ENCODE measurements around the gene HNRNPUL2.
"Not testable (repeated sequence)": the region's sequence is repeated elsewhere in the genome, so short reads cannot be mapped to it uniquely, and the experiment has no call there.

HNRNPUL2 gene

GRCh38 chr11:62726156-62726914 lies 922 bp downstream of the HNRNPUL2 start:
- no peak for DNase-seq

- no peak for DNase-seq
Measured at GRCh38 chr11:62725646-62726045, 1.6 kb downstream of the HNRNPUL2 start.

- no peak for DNase-seq
Measured at GRCh38 chr11:62724171-62724570, 3.1 kb downstream of the HNRNPUL2 start.

GRCh38 chr11:62721994-62722393 lies 5.3 kb downstream of the HNRNPUL2 start:
- peak; percentile 53 for DNase-seq

GRCh38 chr11:62719302-62719978 lies 7.8 kb downstream of the HNRNPUL2 start:
- DNase-seq, result no peak

GRCh38 chr11:62716816-62717215 lies 10.4 kb downstream of the HNRNPUL2 start:
- no peak for DNase-seq

- DNase-seq, result no peak
Measured at GRCh38 chr11:62716206-62716605, 11.1 kb downstream of the HNRNPUL2 start.

GRCh38 chr11:62715150-62716130 lies 11.8 kb downstream of the HNRNPUL2 start:
- DNase-seq, result no peak

- no peak for DNase-seq
Measured at GRCh38 chr11:62713343-62713742, 13.9 kb downstream of the HNRNPUL2 start.

GRCh38 chr11:62712861-62713260 lies 14.4 kb downstream of the HNRNPUL2 start:
- no peak for DNase-seq

GRCh38 chr11:62712276-62712812 lies 14.9 kb downstream of the HNRNPUL2 start:
- DNase-seq, result no peak

- DNase-seq, result peak; percentile 14
Measured at GRCh38 chr11:62710001-62710345, 17.3 kb downstream of the HNRNPUL2 start.

- DNase-seq, result peak; percentile 98
Measured at GRCh38 chr11:62709247-62710000, 17.8 kb downstream of the HNRNPUL2 start.

- DNase-seq, result no peak
Measured at GRCh38 chr11:62708793-62709192, 18.5 kb downstream of the HNRNPUL2 start.

- no peak for DNase-seq
Measured at GRCh38 chr11:62708392-62708791, 18.9 kb downstream of the HNRNPUL2 start.

- DNase-seq, result peak; percentile 25
Measured at GRCh38 chr11:62707277-62707861, 19.9 kb downstream of the HNRNPUL2 start, which contains the start of the genes BSCL2 and GNG3. TSS of gene BSCL2 (minus strand) at chr11:62707424. CDS start at chr11:62707195, 229 bp downstream. TSS of gene GNG3 (plus strand) at chr11:62707676. CDS start at chr11:62708296, 620 bp downstream.

GRCh38 chr11:62706850-62707247 lies 20.4 kb downstream of the HNRNPUL2 start:
- no peak for DNase-seq

- DNase-seq, result peak; percentile 95
Measured at GRCh38 chr11:62705880-62706849, 21.1 kb downstream of the HNRNPUL2 start.

GRCh38 chr11:62705413-62705812 lies 21.8 kb downstream of the HNRNPUL2 start:
- DNase-seq, result no peak

- DNase-seq, result not testable (repeated sequence)
Measured at GRCh38 chr11:62703921-62704320, 23.3 kb downstream of the HNRNPUL2 start.
